T47D (cell line): ENCODE measurements around the gene APOD.

Experiments
- DNase-seq, 2 experiments: peaks; one replicate each; pipeline versions ENCODE4 v3.0.0 to v3.0.0-alpha.2; 2011 to 2012; ENCODE audit warnings: low read depth in 1 of 2, low spot score in 1 of 2
- JUND ChIP-seq: IDR thresholded peaks from 2 replicates; pipeline ENCODE4 v1.6.1; 2012; ENCODE audit warnings: low read depth
- in situ Hi-C: cut with HindIII; loops from 2 replicates; pipeline ENCODE4 v1.10.0; 2016; ENCODE audit warnings: low sequenced_read_pairs, low pct_unique_long_range_greater_than_20kb

The APOD gene

DNA sequence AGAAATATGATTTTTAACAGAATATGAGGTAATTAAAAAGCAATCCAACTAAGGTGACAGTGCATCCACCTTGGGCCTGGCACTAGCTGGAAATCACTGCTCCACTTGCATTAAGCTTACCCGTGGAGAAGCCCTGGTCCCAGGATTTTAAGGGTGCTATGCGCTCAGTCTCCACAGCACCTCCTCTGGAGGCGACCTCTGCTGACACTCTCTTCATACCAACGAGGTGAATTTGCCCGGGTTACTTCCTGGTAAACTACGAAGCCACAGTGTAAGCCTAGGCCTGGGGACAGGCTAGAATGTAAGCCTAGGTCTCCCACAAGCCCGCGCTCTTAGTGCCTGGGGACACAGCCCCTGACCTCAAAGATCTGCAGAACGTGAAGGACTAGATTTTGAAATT is 793 bp downstream of the APOD start:
- peak; percentile 80 to 93 for DNase-seq
- in situ Hi-C loops, result no loop called here
- no peak; the same call in 1 of the 2 replicates for TF ChIP-seq JUND

DNA sequence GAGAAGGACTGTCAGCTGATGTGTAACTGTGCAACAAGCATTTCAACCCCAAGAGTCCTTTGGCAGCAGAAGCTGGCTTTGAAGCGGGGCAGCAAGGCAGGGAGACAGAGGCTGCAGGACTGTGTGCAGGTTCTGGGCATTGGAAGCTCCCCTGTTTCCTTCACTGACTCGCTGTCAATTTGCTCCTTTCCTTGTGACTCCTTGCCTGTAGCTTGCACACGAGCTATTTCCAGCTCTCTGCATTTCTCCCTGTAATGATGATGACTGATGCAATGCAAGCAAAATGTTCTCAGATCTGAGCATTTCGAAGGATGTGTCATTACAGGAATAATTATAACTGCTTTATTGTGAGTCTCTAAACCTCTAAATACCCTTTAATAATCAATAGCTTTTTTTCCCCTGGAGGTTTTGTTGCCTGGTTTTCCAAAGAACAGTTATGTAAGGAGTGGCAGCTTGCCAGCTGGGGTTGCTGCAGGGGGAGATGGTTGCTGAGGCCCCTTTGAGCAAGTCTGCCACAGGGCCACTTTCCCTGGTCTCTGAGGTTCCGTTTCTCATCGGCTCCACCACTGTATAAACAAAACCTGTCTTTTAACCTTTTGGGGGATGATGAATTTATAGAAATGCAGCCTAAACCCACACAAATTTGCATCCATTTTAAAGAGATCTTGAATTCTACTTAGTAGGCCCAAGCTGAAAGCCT is 2.8 kb downstream of the APOD start:
- DNase-seq, result no peak
- in situ Hi-C loops, result no loop called here
- no peak for TF ChIP-seq JUND

DNA sequence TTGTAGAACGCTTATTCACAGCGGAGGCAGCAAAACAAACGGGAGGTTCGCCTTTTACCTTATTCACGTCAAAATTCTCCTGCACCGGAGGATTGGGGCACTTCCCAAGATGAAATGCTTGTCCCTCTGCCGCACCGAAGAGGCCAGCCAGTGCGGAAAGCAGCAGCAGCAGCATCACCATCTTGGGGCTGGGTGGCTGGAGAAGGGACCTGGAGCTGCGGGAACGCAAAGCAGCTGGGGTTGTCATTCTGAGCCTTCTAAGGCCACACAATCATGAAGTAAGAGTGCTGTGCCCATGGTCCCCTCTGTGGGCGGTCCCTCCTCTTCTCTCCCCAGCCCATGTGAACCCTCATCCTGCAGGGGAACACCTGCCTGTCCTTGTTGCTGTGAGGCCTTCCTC is 4.5 kb downstream of the APOD start:
- no peak for TF ChIP-seq JUND
- in situ Hi-C loops, result no loop called here
- no peak for DNase-seq

DNA sequence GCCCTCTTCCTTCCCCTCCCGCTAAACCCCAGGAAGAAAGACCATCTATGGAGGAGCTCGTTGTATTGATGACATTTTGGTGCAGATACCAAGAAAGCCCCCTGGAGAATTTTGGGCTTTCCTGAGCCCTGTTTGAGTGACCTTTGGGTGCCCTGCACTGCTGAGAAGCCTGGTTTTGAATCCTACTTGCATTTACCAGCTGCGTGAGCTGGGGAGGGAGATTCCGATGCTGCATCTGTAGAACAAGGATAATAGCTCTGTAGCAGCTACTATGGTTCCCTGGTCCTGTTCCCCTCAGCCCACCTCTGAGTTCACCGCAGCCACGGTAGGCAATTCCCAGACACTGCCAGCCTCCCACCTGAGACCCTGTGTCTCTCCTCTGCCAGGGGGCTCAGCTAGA is 5.2 kb downstream of the APOD start:
- DNase-seq, result no peak
- in situ Hi-C loops, result no loop called here

DNA sequence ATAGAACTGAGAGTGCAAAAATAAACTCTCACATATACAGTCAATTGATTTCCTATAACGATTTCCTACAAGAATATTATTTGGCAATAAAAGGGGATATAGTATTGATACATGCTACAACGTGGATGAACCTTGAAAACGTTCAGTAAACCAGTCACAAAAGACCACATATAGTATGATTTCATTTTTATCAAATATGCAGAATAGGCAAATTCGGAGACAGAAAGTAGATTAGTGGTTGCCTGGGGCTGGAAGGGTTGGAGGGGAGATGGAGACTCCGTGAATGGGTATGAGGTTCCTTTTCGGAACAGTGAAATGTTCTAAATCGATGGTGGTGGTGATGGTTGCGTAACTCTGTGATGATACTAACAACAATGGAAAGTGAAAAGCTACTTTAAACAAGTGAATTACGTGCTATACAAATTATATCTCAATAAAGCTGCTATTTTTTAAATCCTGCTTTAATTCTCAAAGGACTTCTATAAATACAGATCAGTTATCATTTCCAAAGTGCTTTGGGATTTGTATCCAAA is 6.0 kb downstream of the APOD start:
- no peak for TF ChIP-seq JUND
- in situ Hi-C loops, result no loop called here
- no peak for DNase-seq

More for the DNA sequence above, 5.2 kb downstream of the APOD start:
- no peak for TF ChIP-seq JUND

DNA sequence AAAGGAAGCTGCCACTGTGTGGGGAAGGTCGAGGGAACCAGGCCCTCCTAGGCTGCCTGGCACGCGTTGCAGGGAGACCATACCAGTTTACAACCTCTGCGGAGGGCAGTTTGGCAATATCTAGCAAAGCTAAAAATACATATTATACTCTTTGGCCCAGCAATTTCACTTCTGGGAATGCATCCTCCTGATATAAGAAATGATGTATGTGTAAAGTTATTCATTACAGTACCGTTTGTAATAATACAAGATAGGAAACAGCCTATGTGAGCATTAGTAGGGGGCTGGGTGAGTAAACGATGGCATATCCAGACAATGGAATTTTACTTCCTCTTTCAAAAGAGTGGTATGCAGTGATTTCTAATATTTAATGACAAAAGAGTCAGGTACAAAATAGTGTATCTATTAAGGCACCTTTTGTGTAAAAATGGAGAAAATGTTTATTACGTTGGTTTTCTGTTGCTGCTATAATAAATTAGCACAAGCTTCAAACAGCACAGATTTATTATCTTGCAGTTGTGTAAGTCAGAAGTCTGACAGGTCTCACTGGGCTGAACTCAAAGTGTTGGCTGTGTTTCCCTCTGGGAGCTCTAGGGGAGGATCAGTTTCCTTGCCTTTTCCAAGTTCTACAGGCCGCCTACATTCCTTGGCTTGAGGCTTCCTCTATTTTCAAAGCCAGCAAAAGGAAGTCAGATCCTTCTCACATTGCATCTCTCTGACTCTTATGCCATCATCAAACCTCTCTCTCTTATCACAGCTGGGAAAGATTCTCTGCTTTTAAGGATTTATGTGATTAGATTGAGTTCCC is 9.0 kb downstream of the APOD start:
- peak in 1 of 2 experiments; percentile 37 for DNase-seq
- in situ Hi-C loops, result no loop called here

DNA sequence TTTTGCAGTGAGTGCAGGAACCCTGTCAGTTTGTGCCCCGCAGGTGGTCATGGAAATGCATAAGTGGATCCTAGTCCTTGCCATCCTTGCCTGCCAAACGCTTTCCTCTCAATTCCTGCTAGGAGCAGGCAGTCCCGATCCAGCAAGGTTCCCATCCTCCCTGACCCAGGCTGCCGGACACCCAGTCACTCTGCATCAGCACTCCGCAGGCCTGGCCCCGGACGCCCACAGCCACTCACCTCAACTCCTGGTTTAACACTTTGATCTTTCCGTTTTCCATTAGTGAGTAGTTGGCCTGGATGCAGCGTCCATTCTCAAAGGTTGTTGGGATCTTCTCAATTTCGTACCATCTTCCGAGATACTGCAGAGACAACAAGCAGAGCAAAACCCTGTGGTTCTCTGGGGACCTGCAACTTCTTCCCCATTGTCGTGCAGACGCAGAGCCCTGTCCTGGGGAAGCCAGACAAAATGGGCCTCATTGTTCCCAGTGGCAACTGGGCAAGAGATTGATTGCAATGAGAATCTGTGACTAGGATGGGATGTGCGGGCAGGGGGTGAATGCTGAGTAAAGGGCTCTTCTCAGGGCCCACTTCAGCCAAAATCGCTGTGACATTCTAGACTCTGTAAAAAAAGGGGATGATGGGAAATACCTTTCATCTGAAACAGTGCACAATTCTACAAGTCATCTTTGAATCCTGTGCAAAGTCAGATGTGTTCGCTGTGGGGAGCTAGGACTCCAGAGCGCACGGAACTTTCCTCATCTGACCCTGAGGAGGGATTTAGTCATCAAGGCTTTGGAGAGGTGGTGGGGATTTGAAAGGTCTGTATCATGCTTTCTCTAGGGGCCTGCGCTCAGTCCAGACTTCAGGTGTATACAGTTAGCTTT is 9.9 kb downstream of the APOD start:
- in situ Hi-C loops, result no loop called here
- DNase-seq, result no peak
- TF ChIP-seq JUND, result no peak

More for the DNA sequence above, 9.0 kb downstream of the APOD start:
- no peak for TF ChIP-seq JUND

DNA sequence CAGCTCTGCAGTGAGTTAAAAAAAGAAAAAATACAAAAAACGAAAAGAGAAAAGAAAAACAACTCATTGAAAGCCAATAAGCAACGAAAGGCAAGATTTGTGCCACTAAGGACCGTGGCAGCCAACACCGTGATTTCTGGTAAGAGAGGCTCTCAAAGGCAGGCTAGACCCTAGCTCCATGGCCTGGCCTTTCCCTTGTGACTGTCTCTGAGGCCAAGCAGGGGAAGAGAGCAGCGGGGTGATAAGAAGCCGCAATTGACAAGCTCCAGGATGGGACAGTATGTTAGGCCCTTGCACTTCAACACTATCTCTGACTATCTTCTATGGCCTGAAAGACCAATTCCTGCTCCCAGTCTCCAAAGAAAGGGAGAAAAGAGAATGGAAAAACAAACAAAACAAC is 12.4 kb downstream of the APOD start:
- no peak for TF ChIP-seq JUND
- in situ Hi-C loops, result no loop called here
- no peak for DNase-seq

DNA sequence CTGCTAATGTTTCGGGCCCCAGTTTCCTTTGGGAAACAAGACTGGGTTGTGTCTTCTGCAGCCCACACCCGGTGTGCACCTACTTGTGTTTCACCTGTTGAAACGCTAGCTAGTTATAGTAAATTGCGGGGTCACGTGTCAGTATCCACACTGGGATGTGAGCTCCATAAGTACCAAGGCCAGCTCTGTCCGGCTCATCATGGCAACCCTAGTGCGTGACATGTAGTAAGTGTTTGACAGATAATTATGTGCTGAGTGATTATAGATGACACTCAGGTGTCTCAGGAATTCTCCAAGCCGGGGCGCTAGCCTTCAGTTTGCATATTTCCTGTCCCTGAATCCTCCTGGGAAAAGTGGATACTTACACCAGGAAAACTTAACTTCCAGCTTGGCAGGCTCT is 12.8 kb downstream of the APOD start:
- no peak for TF ChIP-seq JUND
- no peak for DNase-seq
- in situ Hi-C loops, result no loop called here

DNA sequence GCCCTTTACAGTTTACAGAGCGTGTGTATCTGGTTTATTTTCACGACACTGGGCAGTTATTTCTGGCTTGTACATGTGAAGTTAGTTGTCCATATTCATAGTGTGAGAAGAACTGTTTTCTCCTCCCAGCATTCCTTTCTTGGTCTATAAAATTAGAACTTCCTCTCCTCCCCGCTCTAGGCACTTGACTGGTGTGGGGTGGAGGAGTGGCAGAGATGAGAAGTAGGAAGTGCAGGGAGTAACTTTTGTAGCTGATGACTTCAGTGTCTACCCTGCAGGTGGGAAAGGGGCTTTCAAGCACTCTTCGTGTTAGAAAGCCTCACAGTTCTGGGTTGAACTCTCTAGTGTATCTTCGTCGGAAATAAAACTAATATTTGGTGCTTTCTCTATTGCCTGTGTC is 13.4 kb downstream of the APOD start:
- in situ Hi-C loops, result no loop called here
- no peak for DNase-seq
- TF ChIP-seq JUND, result no peak

DNA sequence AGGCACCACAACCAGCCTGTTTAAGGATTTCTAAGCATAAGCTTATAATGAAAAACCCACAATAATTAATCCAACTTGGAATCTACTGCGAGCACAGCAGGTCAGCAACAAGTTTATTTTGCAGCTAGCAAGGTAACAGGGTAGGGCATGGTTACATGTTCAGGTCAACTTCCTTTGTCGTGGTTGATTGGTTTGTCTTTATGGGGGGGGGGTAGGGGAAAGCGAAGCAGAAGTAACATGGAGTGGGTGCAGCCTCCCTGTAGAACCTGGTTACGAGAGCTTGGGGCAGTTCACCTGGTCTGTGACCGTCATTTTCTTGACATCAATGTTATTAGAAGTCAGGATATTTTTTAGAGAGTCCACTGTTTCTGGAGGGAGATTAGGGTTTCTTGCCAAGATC is 15.1 kb downstream of the APOD start:
- in situ Hi-C loops, result no loop called here
- DNase-seq, result no peak
- TF ChIP-seq JUND, result no peak

DNA sequence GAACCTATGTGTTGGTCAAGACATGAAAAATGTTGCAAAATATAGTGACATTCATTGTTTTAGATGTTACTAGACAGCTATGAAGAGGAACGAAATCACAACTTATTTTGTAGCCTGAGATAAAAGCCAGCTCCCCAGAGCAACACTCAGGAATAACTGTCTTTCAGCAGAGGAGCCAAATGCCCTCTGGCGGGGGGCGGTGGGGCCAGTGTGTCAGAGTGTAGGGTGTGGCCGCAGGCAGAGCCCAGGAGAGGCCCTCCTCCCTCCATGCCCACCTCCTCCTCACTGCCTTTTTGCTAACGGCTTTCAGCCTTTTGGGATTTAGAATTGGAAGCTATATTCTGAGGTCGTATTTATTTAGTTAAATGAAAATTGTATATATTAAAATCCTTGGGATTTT is 16.9 kb downstream of the APOD start:
- in situ Hi-C loops, result no loop called here
- no peak for DNase-seq
- no peak for TF ChIP-seq JUND

DNA sequence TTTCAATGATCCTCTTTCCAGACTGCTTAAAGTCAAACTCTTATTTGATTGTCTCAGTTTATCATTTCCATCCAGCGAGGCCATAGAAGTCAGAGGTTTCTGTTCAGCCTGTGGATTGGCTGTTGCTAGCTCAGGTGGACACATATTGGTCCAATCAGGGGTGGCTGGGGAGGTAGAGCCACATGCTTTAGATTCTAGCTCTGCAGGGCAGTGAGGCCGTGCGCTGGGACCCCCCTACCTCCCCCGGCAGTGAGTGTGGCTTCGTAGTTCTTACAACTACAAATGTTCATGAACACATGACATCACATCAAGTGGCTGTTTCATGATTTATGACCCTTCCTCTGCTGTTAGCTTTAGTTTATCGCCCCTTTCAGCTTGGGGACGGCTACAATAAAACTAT is 18.0 kb downstream of the APOD start:
- DNase-seq, result no peak
- no peak for TF ChIP-seq JUND
- in situ Hi-C loops, result no loop called here
